ENCODE results near the gene PLB1. TPM values are rescaled to one million over a fixed set of nuclear protein-coding genes. Genes with fewer than 3 reads are reported as not detected.

The PLB1 gene
- total and polyA plus RNA-seq, 4 experiments from 2014 or later: 0.38 to 0.91 (median 0.82) TPM

DNA sequence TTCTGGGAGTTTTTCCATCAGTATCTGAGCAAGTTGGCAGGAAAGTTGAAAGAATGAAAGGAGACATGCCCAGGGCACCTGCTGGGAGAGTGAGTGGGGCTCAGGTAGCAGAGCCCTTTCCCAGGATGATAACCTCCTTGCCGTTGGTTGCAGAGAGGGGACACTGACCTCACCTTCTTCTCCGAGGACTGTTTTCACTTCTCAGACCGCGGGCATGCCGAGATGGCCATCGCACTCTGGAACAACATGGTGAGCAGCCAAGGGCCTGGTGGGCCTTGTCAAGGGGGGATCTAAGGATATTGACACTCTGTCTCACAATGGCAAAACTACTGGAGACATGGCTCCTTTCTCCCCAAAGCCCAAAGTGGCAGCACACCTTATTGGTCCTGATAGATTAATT is 136.9 kb downstream of the PLB1 start:
- peaks cover 4% of the 10 kb centered on the region for H3K4me1 ChIP-seq (ENCODE audit: insufficient read depth, low read length)
- intact Hi-C loops (cut with micrococcal nuclease): no loop called here
- Mint-ChIP-seq H3K9me3 (no peaks in the 10 kb centered on the region), H3K27me3 (no peaks in the 10 kb centered on the region), H3K4me3 (no peak overlapping the region), H3K27ac (peak overlapping the region in 2 of 7 donors; percentile 68 to 81), H3K36me3 (no peaks in the 10 kb centered on the region), H3K4me1 (peaks cover 3 to 16% (median 7%) of the 10 kb centered on the region in 4 donors)
- DNase-seq: no peak
- CTCF ChIA-PET (ENCODE audit: partially characterized antibody): no interaction called here
- H3K27ac ChIP-seq (ENCODE audit: low read depth, low read length): no peak overlapping the region
- H3K9me3 ChIP-seq (ENCODE audit: control insufficient read depth in 1 of 2, low read length in 2 of 2): no peaks in the 10 kb centered on the region
- POLR2A ChIA-PET (ENCODE audit: partially characterized antibody): no interaction called here
- H3K4me3 ChIP-seq (ENCODE audit: low read length in 2 of 2): no peak overlapping the region
- H3K36me3 ChIP-seq (ENCODE audit: insufficient read depth, low read length): no peaks in the 10 kb centered on the region
- H3K27me3 ChIP-seq (ENCODE audit: insufficient read depth, low read length): no peaks in the 10 kb centered on the region

DNA sequence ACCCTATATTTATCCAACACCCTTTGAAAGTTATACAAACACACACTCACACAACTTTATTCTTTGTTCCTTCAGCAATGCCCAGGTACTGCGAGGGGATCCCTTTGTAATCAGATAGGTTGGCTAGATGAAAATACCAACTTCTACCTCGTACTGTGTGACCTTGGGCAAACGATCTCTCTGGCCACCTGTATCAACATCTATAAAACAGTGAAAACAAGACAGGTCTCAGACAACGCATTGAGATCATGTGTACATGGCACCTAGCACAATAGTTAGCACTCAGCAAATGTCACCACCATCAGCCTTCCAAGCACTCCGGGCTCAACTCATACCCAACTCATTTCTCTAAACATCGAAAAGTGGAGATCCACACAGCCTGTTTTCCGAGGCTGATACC is 137.3 kb downstream of the PLB1 start:
- H3K27me3 ChIP-seq (ENCODE audit: insufficient read depth, low read length): no peaks in the 10 kb centered on the region
- H3K36me3 ChIP-seq (ENCODE audit: insufficient read depth, low read length): no peaks in the 10 kb centered on the region
- Mint-ChIP-seq H3K9me3 (no peaks in the 10 kb centered on the region), H3K27ac (peak overlapping the region in 2 of 7 donors; percentile 61 to 68), H3K36me3 (no peaks in the 10 kb centered on the region), H3K4me3 (no peak overlapping the region), H3K4me1 (peaks cover 0 to 14% (median 4%) of the 10 kb centered on the region in 4 donors), H3K27me3 (no peaks in the 10 kb centered on the region)
- CTCF ChIA-PET (ENCODE audit: partially characterized antibody): interaction anchor here (2.6 kb wide), 1 partner anchor 39 kb away, joined by 15 read pairs; no protein-coding TSS in a partner anchor
- H3K9me3 ChIP-seq (ENCODE audit: control insufficient read depth in 1 of 2, low read length in 2 of 2): no peaks in the 10 kb centered on the region
- POLR2A ChIA-PET (ENCODE audit: partially characterized antibody): interaction anchor here (2.1 kb wide), 1 partner anchor 12 kb away, joined by 6 read pairs; no protein-coding TSS in a partner anchor
- H3K4me3 ChIP-seq (ENCODE audit: low read length in 2 of 2): no peak overlapping the region
- DNase-seq: no peak
- no peak overlapping the region for H3K27ac ChIP-seq (ENCODE audit: low read depth, low read length)
- H3K4me1 ChIP-seq (ENCODE audit: insufficient read depth, low read length): peaks cover under 1% of the 10 kb centered on the region
- intact Hi-C loops (cut with micrococcal nuclease): no loop called here

DNA sequence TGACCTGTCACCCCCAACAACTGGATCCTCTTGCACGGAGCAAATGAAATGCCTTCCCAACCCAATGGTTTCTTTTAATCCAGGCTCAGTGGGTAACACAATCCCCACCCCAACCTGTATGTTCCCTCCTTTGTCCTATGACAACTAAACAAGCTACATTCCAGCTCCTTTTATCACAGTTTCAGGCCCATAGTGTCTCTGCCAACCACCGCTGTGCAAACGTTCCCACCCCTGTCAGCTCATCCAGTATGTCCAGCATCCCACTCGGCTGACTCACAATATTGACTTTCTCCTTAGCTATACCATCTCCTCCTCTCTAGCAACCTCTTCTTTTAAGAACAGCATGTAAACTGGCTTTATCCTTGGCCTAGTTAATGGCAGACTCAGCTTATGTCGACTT is 137.9 kb downstream of the PLB1 start:
- POLR2A ChIA-PET (ENCODE audit: partially characterized antibody): interaction anchor here (2.1 kb wide), 1 partner anchor 12 kb away, joined by 6 read pairs; no protein-coding TSS in a partner anchor
- H3K36me3 ChIP-seq (ENCODE audit: insufficient read depth, low read length): no peaks in the 10 kb centered on the region
- no peak overlapping the region for H3K27ac ChIP-seq (ENCODE audit: low read depth, low read length)
- DNase-seq: no peak
- H3K4me3 ChIP-seq (ENCODE audit: low read length in 2 of 2): no peak overlapping the region
- H3K27me3 Mint-ChIP-seq: no peaks in the 10 kb centered on the region
- intact Hi-C loops (cut with micrococcal nuclease): no loop called here
- no peaks in the 10 kb centered on the region for H3K4me1 ChIP-seq (ENCODE audit: insufficient read depth, low read length)
- H3K4me1 Mint-ChIP-seq: peaks cover 0 to 16% (median 4%) of the 10 kb centered on the region in 4 donors
- no peak overlapping the region for H3K4me3 Mint-ChIP-seq
- peak overlapping the region in 6 of 7 donors; percentile 14 to 77 (median 64) for H3K27ac Mint-ChIP-seq
- CTCF ChIA-PET (ENCODE audit: partially characterized antibody): interaction anchor here (1.2 to 2.6 kb wide), 2 partner anchors 12 to 39 kb away, joined by 3 to 15 read pairs; no protein-coding TSS in a partner anchor
- H3K9me3 ChIP-seq (ENCODE audit: control insufficient read depth in 1 of 2, low read length in 2 of 2): no peaks in the 10 kb centered on the region
- H3K9me3 Mint-ChIP-seq: no peaks in the 10 kb centered on the region
- no peaks in the 10 kb centered on the region for H3K36me3 Mint-ChIP-seq
- H3K27me3 ChIP-seq (ENCODE audit: insufficient read depth, low read length): no peaks in the 10 kb centered on the region

DNA sequence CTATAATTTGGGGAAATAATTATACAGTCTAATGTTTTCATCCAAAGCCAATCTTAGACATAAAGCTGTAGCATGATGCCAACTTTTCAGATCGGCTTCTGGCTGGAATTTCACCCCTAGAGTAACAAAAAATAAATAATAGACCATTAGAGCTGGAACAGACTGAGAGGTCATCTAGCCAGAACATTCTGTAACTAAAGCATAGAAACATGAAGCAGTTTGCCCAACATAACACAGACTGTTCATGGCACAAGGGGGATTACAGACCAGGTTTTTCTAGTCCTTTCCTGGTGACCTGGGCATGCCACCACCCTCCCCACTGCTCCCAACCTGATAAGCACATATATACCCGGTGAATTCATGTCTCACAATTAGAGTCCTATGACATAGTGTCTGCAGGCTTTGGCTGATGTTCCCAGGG is 139.3 kb downstream of the PLB1 start:
- H3K9me3 ChIP-seq (ENCODE audit: control insufficient read depth in 1 of 2, low read length in 2 of 2): no peaks in the 10 kb centered on the region
- H3K36me3 ChIP-seq (ENCODE audit: insufficient read depth, low read length): no peaks in the 10 kb centered on the region
- no peaks in the 10 kb centered on the region for H3K9me3 Mint-ChIP-seq
- H3K4me1 Mint-ChIP-seq: peaks cover 2 to 16% (median 6%) of the 10 kb centered on the region in 4 donors
- no peaks in the 10 kb centered on the region for H3K27me3 ChIP-seq (ENCODE audit: insufficient read depth, low read length)
- CTCF ChIA-PET (ENCODE audit: partially characterized antibody): interaction anchor here (1.2 to 2.6 kb wide), 2 partner anchors 13 to 41 kb away, joined by 3 to 15 read pairs; no protein-coding TSS in a partner anchor
- intact Hi-C loops (cut with micrococcal nuclease): no loop called here
- no peak for DNase-seq
- no peaks in the 10 kb centered on the region for H3K36me3 Mint-ChIP-seq
- H3K4me3 Mint-ChIP-seq: no peak overlapping the region
- H3K4me1 ChIP-seq (ENCODE audit: insufficient read depth, low read length): no peaks in the 10 kb centered on the region
- peak overlapping the region in 3 of 7 donors; percentile 3 to 58 (median 35) for H3K27ac Mint-ChIP-seq
- POLR2A ChIA-PET (ENCODE audit: partially characterized antibody): interaction anchor here (1.2 to 2.1 kb wide), 2 partner anchors 12 to 14 kb away, joined by 5 to 6 read pairs; no protein-coding TSS in a partner anchor
- no peak overlapping the region for H3K4me3 ChIP-seq (ENCODE audit: low read length in 2 of 2)
- H3K27ac ChIP-seq (ENCODE audit: low read depth, low read length): no peak overlapping the region
- no peaks in the 10 kb centered on the region for H3K27me3 Mint-ChIP-seq

DNA sequence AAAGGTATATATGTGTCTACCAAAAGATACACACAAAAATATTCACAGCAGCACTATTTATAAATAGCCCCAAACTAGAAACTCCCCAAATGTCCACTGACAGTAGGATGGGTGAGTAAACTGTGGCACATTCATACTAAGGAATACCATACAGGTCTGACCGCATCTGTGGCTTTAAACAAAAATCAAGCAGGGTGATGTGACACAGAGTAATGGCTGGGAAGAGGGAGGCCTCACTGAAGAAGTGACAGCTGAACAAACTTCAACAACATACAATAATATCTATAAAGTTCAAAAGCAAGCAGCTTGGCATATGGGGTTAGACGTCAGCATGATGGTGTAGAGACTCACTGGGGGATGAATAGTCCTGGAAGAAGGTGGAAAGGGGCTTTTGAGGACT is 140.6 kb downstream of the PLB1 start:
- no peaks in the 10 kb centered on the region for H3K9me3 ChIP-seq (ENCODE audit: control insufficient read depth in 1 of 2, low read length in 2 of 2)
- ChIA-PET POLR2A (ENCODE audit: partially characterized antibody) (no interaction called here), CTCF (ENCODE audit: partially characterized antibody) (interaction anchor here (1.0 kb wide), 1 partner anchor 114 kb away, joined by 3 read pairs; no protein-coding TSS in a partner anchor)
- Mint-ChIP-seq H3K36me3 (no peaks in the 10 kb centered on the region), H3K9me3 (no peaks in the 10 kb centered on the region), H3K27me3 (no peaks in the 10 kb centered on the region), H3K27ac (peak overlapping the region in 1 of 7 donors; percentile 73), H3K4me1 (peaks cover 2 to 12% (median 6%) of the 10 kb centered on the region in 4 donors), H3K4me3 (no peak overlapping the region)
- no peaks in the 10 kb centered on the region for H3K36me3 ChIP-seq (ENCODE audit: insufficient read depth, low read length)
- no peaks in the 10 kb centered on the region for H3K4me1 ChIP-seq (ENCODE audit: insufficient read depth, low read length)
- no peaks in the 10 kb centered on the region for H3K27me3 ChIP-seq (ENCODE audit: insufficient read depth, low read length)
- no peak overlapping the region for H3K4me3 ChIP-seq (ENCODE audit: low read length in 2 of 2)
- intact Hi-C loops (cut with micrococcal nuclease): no loop called here
- no peak overlapping the region for H3K27ac ChIP-seq (ENCODE audit: low read depth, low read length)
- no peak for DNase-seq

- H3K36me3 Mint-ChIP-seq: no peaks in the 10 kb centered on the region
- no peak for DNase-seq
- ChIA-PET POLR2A (ENCODE audit: partially characterized antibody) (interaction anchor here (1.0 kb wide), 1 partner anchor 9 kb away, joined by 4 read pairs; no protein-coding TSS in a partner anchor), CTCF (ENCODE audit: partially characterized antibody) (interaction anchor here (1.0 kb wide), 1 partner anchor 113 kb away, joined by 3 read pairs; no protein-coding TSS in a partner anchor)
- Histone ChIP-seq H3K27me3 (ENCODE audit: insufficient read depth, low read length) (no peaks in the 10 kb centered on the region), H3K36me3 (ENCODE audit: insufficient read depth, low read length) (no peaks in the 10 kb centered on the region), H3K9me3 (ENCODE audit: control insufficient read depth in 1 of 2, low read length in 2 of 2) (no peaks in the 10 kb centered on the region), H3K27ac (ENCODE audit: low read depth, low read length) (no peak overlapping the region), H3K4me3 (ENCODE audit: low read length in 2 of 2) (no peak overlapping the region), H3K4me1 (ENCODE audit: insufficient read depth, low read length) (no peaks in the 10 kb centered on the region)
- H3K4me3 Mint-ChIP-seq: no peak overlapping the region
- H3K27ac Mint-ChIP-seq: peak overlapping the region in 4 of 7 donors; percentile 32 to 84 (median 58)
- H3K9me3 Mint-ChIP-seq: no peaks in the 10 kb centered on the region
- intact Hi-C loops (cut with micrococcal nuclease): no loop called here
- no peaks in the 10 kb centered on the region for H3K27me3 Mint-ChIP-seq
- peaks cover 2 to 12% (median 10%) of the 10 kb centered on the region in 4 donors for H3K4me1 Mint-ChIP-seq
Measured at GRCh38 chr2:28637066-28638047, 141.5 kb downstream of the PLB1 start.

DNA sequence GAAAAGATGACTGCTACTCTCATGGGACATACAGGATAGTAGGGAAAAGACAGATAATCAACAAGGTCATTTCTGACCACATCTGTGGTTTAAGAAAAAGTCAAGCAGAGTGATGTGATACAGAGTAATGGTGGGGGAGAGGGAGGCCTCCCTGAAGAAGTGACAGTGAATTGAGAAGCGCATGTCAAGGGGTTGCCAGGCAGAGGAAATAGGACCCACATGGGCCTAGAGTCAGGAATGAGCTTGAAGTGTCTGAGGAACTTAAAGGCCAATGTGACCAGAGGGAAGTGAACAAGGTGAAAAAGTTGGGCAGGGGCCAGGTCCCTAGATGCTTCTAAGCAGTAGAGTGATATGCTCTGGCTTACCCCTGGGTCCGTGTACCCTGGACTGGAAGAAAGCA is 142.2 kb downstream of the PLB1 start:
- Mint-ChIP-seq H3K4me3 (no peak overlapping the region), H3K27ac (peak overlapping the region in 3 of 7 donors; percentile 42 to 62 (median 55)), H3K27me3 (no peaks in the 10 kb centered on the region), H3K36me3 (no peaks in the 10 kb centered on the region), H3K9me3 (no peaks in the 10 kb centered on the region), H3K4me1 (peaks cover 2 to 12% (median 10%) of the 10 kb centered on the region in 4 donors)
- Histone ChIP-seq H3K36me3 (ENCODE audit: insufficient read depth, low read length) (no peaks in the 10 kb centered on the region), H3K9me3 (ENCODE audit: control insufficient read depth in 1 of 2, low read length in 2 of 2) (no peaks in the 10 kb centered on the region), H3K4me1 (ENCODE audit: insufficient read depth, low read length) (no peaks in the 10 kb centered on the region), H3K27ac (ENCODE audit: low read depth, low read length) (no peak overlapping the region), H3K4me3 (ENCODE audit: low read length in 2 of 2) (no peak overlapping the region), H3K27me3 (ENCODE audit: insufficient read depth, low read length) (no peaks in the 10 kb centered on the region)
- CTCF ChIA-PET (ENCODE audit: partially characterized antibody): no interaction called here
- no peak for DNase-seq
- intact Hi-C loops (cut with micrococcal nuclease): no loop called here
- POLR2A ChIA-PET (ENCODE audit: partially characterized antibody): interaction anchor here (1.0 kb wide), 1 partner anchor 9 kb away, joined by 4 read pairs; no protein-coding TSS in a partner anchor

All from CD4-positive, alpha-beta memory T cell (primary cell).